Measurements from ENCODE around the gene CLEC4F.

DNA sequence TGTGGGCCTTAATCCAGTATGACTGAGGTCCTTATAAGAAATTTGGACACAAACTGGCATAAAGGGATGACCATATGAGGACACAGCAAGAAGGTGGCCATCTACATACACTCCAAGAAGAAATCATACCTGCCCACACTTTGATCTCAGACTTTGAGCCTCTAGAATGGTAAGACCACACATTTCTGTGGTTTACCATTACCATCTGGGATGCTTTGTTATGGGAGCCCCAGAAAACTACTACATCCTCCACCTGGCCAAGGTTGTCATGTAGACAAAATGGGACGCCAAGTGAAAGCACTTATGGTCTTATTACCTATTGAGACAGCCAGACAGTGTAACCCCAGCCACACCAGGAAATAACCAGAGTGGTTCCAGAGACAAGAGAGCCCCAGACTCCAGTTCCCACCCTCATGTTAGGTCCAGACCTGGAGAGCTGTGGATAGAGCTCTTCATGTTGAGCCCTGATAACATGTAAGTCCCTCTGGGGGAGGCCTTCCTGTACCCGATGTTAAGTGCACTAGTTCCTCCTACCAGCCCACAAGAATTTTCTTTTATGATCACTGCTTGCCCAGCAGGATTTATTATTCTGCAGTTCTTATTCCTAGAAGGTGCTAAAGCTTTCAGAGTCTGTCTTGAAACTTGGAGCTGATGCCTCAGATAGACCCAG, 47.8 kb downstream of the CLEC4F start:
- TF ChIP-seq, protein P1, sequence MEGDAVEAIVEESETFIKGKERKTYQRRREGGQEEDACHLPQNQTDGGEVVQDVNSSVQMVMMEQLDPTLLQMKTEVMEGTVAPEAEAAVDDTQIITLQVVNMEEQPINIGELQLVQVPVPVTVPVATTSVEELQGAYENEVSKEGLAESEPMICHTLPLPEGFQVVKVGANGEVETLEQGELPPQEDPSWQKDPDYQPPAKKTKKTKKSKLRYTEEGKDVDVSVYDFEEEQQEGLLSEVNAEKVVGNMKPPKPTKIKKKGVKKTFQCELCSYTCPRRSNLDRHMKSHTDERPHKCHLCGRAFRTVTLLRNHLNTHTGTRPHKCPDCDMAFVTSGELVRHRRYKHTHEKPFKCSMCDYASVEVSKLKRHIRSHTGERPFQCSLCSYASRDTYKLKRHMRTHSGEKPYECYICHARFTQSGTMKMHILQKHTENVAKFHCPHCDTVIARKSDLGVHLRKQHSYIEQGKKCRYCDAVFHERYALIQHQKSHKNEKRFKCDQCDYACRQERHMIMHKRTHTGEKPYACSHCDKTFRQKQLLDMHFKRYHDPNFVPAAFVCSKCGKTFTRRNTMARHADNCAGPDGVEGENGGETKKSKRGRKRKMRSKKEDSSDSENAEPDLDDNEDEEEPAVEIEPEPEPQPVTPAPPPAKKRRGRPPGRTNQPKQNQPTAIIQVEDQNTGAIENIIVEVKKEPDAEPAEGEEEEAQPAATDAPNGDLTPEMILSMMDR (conservative IDR thresholded peaks at IDR 0.05; ENCODE audit: low read depth in 2 of 2), result no peak
- TF ChIP-seq POLR2AphosphoS5 (IDR thresholded peaks at IDR 0.05; ENCODE audit: low read depth) (no peak), EZH2 (IDR thresholded peaks at IDR 0.05; ENCODE audit: low read depth, unreplicated experiment) (no peak), EZH2phosphoT487 (IDR thresholded peaks at IDR 0.05; ENCODE audit: unreplicated experiment) (no peak), JUNB (IDR thresholded peaks at IDR 0.05; ENCODE audit: unreplicated experiment) (no peak), ZNF331 (CRISPR knock-in tag; IDR thresholded peaks at IDR 0.05; ENCODE audit: low read depth) (no peak)
- TF ChIP-seq, protein P2, sequence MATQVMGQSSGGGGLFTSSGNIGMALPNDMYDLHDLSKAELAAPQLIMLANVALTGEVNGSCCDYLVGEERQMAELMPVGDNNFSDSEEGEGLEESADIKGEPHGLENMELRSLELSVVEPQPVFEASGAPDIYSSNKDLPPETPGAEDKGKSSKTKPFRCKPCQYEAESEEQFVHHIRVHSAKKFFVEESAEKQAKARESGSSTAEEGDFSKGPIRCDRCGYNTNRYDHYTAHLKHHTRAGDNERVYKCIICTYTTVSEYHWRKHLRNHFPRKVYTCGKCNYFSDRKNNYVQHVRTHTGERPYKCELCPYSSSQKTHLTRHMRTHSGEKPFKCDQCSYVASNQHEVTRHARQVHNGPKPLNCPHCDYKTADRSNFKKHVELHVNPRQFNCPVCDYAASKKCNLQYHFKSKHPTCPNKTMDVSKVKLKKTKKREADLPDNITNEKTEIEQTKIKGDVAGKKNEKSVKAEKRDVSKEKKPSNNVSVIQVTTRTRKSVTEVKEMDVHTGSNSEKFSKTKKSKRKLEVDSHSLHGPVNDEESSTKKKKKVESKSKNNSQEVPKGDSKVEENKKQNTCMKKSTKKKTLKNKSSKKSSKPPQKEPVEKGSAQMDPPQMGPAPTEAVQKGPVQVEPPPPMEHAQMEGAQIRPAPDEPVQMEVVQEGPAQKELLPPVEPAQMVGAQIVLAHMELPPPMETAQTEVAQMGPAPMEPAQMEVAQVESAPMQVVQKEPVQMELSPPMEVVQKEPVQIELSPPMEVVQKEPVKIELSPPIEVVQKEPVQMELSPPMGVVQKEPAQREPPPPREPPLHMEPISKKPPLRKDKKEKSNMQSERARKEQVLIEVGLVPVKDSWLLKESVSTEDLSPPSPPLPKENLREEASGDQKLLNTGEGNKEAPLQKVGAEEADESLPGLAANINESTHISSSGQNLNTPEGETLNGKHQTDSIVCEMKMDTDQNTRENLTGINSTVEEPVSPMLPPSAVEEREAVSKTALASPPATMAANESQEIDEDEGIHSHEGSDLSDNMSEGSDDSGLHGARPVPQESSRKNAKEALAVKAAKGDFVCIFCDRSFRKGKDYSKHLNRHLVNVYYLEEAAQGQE (IDR thresholded peaks at IDR 0.05; ENCODE audit: unreplicated experiment), result no peak
